Trophoblast cell (in vitro differentiated cells and primary cell): ENCODE results near the gene GPSM1.

Source experiments
- DNase-seq, 2 donors: peaks; one replicate each; pipeline ENCODE4 v3.0.0-alpha.2; 2016
- H2AFZ ChIP-seq: 2 replicates; pipeline ENCODE4 v1.6.1; 2013; ENCODE audit warnings: low read length, moderate library complexity, mild to moderate bottlenecking; ENCODE audit not compliant: insufficient read depth, poor library complexity
- H2AK5ac ChIP-seq: 2 replicates; pipeline ENCODE4 v1.6.1; 2013; ENCODE audit warnings: mild to moderate bottlenecking, low read length
- H2BK120ac ChIP-seq: 2 replicates; pipeline ENCODE4 v1.6.1; 2013; ENCODE audit warnings: low read length, mild to moderate bottlenecking, moderate library complexity; ENCODE audit not compliant: insufficient read depth, poor library complexity
- H2BK12ac ChIP-seq: 2 replicates; pipeline ENCODE4 v1.6.1; 2013; ENCODE audit warnings: mild to moderate bottlenecking, low read length, moderate library complexity
- H2BK5ac ChIP-seq: 2 replicates; pipeline ENCODE4 v1.6.1; 2013; ENCODE audit warnings: low read length, low read depth, moderate library complexity, mild to moderate bottlenecking; ENCODE audit not compliant: poor library complexity
- H3K14ac ChIP-seq: 2 replicates; pipeline ENCODE4 v1.6.1; 2013; ENCODE audit warnings: mild to moderate bottlenecking, low read length
- H3K18ac ChIP-seq: 2 replicates; pipeline ENCODE4 v1.6.1; 2013; ENCODE audit warnings: mild to moderate bottlenecking, low read length
- H3K23ac ChIP-seq: 2 replicates; pipeline ENCODE4 v1.6.1; 2013; ENCODE audit warnings: low read length
- H3K27ac ChIP-seq: 2 replicates; pipeline ENCODE4 v1.5.1; 2013; ENCODE audit warnings: low read depth, mild to moderate bottlenecking, inconsistent platforms, low read length, moderate library complexity
- H3K27me3 ChIP-seq: 2 replicates; pipeline ENCODE4 v1.6.1; 2013; ENCODE audit warnings: inconsistent platforms, mild to moderate bottlenecking, low read length, moderate library complexity; ENCODE audit not compliant: insufficient read depth
- H3K36me3 ChIP-seq, 2 experiments: 1 replicate in 1 of 2; 2 replicates in 1 of 2; pipeline ENCODE4 v1.6.1; 2013; ENCODE audit warnings: low read length in 2 of 2, mild to moderate bottlenecking in 2 of 2, moderate library complexity in 1 of 2; ENCODE audit not compliant: insufficient read depth in 2 of 2, control insufficient read depth in 1 of 2
- H3K4ac ChIP-seq: 2 replicates; pipeline ENCODE4 v1.6.1; 2013; ENCODE audit warnings: low read depth, mild to moderate bottlenecking, low read length, moderate library complexity
- H3K4me1 ChIP-seq, 2 experiments: 1 replicate in 1 of 2; 2 replicates in 1 of 2; pipeline ENCODE4 v1.6.1; 2013; ENCODE audit warnings: low read length in 2 of 2, mild to moderate bottlenecking in 2 of 2, moderate library complexity in 1 of 2; ENCODE audit not compliant: insufficient read depth in 2 of 2, control insufficient read depth in 1 of 2
- H3K4me2 ChIP-seq: 2 replicates; pipeline ENCODE4 v1.6.1; 2013; ENCODE audit warnings: inconsistent platforms, mild to moderate bottlenecking, low read length, moderate library complexity
- H3K4me3 ChIP-seq: 2 replicates; pipeline ENCODE4 v1.5.1; 2013; ENCODE audit warnings: mild to moderate bottlenecking, low read depth, low read length, inconsistent platforms
- H3K79me1 ChIP-seq: one replicate; pipeline ENCODE4 v1.6.1; 2013; ENCODE audit warnings: low read length
- H3K79me2 ChIP-seq: 2 replicates; pipeline ENCODE4 v1.6.1; 2013; ENCODE audit warnings: low read length, mild to moderate bottlenecking; ENCODE audit not compliant: control insufficient read depth, insufficient read depth, poor library complexity
- H3K9ac ChIP-seq: 2 replicates; pipeline ENCODE4 v1.6.1; 2013; ENCODE audit warnings: mild to moderate bottlenecking, low read length
- H3K9me3 ChIP-seq: 2 replicates; pipeline ENCODE4 v1.6.1; 2013; ENCODE audit warnings: low read depth, mild to moderate bottlenecking, control low read depth, inconsistent platforms, low read length; ENCODE audit not compliant: insufficient read depth
- H4K12ac ChIP-seq: 2 replicates; pipeline ENCODE4 v1.6.1; 2013; ENCODE audit warnings: low read depth, mild to moderate bottlenecking, low read length, moderate library complexity
- H4K8ac ChIP-seq: 2 replicates; pipeline ENCODE4 v1.6.1; 2013; ENCODE audit warnings: low read depth, mild to moderate bottlenecking, low read length, moderate library complexity
- H4K91ac ChIP-seq: one replicate; pipeline ENCODE4 v1.6.1; 2013; ENCODE audit warnings: low read depth, mild to moderate bottlenecking, low read length, moderate library complexity
- WGBS: extraction: QIAGEN DNeasy Blood & Tissue Kit; methylation state at CpG from one replicate; pipeline ENCODE4 v1.1.7; 2013; ENCODE audit warnings: missing lambda C conversion rate; ENCODE audit not compliant: insufficient read length, insufficient coverage; ENCODE audit errors: extremely low coverage; 5-methylcytosine and 5-hydroxymethylcytosine counted together

The GPSM1 gene

GRCh38 chr9:136279471-136279870 lies 47.9 kb upstream of the GPSM1 start:
- no peak for DNase-seq
- no peak overlapping the region for H2BK120ac ChIP-seq
- H3K4ac ChIP-seq: no peak overlapping the region
- no peak overlapping the region for H2AK5ac ChIP-seq
- no peaks in the 10 kb centered on the region for H3K79me2 ChIP-seq
- no peak overlapping the region for H3K23ac ChIP-seq
- no peak overlapping the region for H3K27ac ChIP-seq
- no peak overlapping the region for H3K4me2 ChIP-seq
- no CpG with 5 or more reads among the region's 6 CpGs for WGBS
- H3K4me3 ChIP-seq: no peak overlapping the region
- no peak overlapping the region for H3K14ac ChIP-seq
- H3K79me1 ChIP-seq: no peaks in the 10 kb centered on the region
- no peak overlapping the region for H4K91ac ChIP-seq
- no peak overlapping the region for H2BK12ac ChIP-seq
- no peak overlapping the region for H4K12ac ChIP-seq
- no peak overlapping the region for H2AFZ ChIP-seq
- no peaks in the 10 kb centered on the region for H3K4me1 ChIP-seq
- no peak overlapping the region for H3K18ac ChIP-seq
- H2BK5ac ChIP-seq: no peak overlapping the region
- no peak overlapping the region for H4K8ac ChIP-seq
- no peaks in the 10 kb centered on the region for H3K27me3 ChIP-seq
- H3K9me3 ChIP-seq: peaks cover 6% of the 10 kb centered on the region
- no peaks in the 10 kb centered on the region for H3K36me3 ChIP-seq
- no peak overlapping the region for H3K9ac ChIP-seq

GRCh38 chr9:136280535-136281315 lies 46.6 kb upstream of the GPSM1 start:
- no peak overlapping the region for H4K12ac ChIP-seq
- no peak overlapping the region for H2AK5ac ChIP-seq
- no peak for DNase-seq
- no peak overlapping the region for H4K91ac ChIP-seq
- H3K23ac ChIP-seq: no peak overlapping the region
- H2BK5ac ChIP-seq: no peak overlapping the region
- no peaks in the 10 kb centered on the region for H3K79me2 ChIP-seq
- H2BK12ac ChIP-seq: no peak overlapping the region
- H3K18ac ChIP-seq: no peak overlapping the region
- no peak overlapping the region for H4K8ac ChIP-seq
- no peaks in the 10 kb centered on the region for H3K79me1 ChIP-seq
- no peaks in the 10 kb centered on the region for H3K36me3 ChIP-seq
- no CpG with 5 or more reads among the region's 16 CpGs for WGBS
- no peak overlapping the region for H2AFZ ChIP-seq
- no peak overlapping the region for H3K4me2 ChIP-seq
- no peak overlapping the region for H3K4ac ChIP-seq
- H3K27ac ChIP-seq: no peak overlapping the region
- H3K9me3 ChIP-seq: peaks cover 6% of the 10 kb centered on the region
- H3K4me1 ChIP-seq: no peaks in the 10 kb centered on the region
- no peaks in the 10 kb centered on the region for H3K27me3 ChIP-seq
- no peak overlapping the region for H2BK120ac ChIP-seq
- no peak overlapping the region for H3K14ac ChIP-seq
- H3K4me3 ChIP-seq: no peak overlapping the region
- H3K9ac ChIP-seq: no peak overlapping the region

GRCh38 chr9:136281421-136282271 lies 45.7 kb upstream of the GPSM1 start:
- H3K9ac ChIP-seq: no peak overlapping the region
- peaks cover under 1% of the 10 kb centered on the region for H3K27me3 ChIP-seq
- H3K23ac ChIP-seq: no peak overlapping the region
- H2AFZ ChIP-seq: no peak overlapping the region
- no peak overlapping the region for H2AK5ac ChIP-seq
- no peak overlapping the region for H3K27ac ChIP-seq
- no peak overlapping the region for H4K8ac ChIP-seq
- no peak overlapping the region for H3K18ac ChIP-seq
- H2BK5ac ChIP-seq: no peak overlapping the region
- no CpG with 5 or more reads among the region's 39 CpGs for WGBS
- H3K4me1 ChIP-seq: no peaks in the 10 kb centered on the region
- H3K9me3 ChIP-seq: peaks cover 6% of the 10 kb centered on the region
- H2BK12ac ChIP-seq: no peak overlapping the region
- no peak overlapping the region for H3K4me3 ChIP-seq
- no peak overlapping the region for H4K91ac ChIP-seq
- no peak overlapping the region for H3K4me2 ChIP-seq
- H4K12ac ChIP-seq: no peak overlapping the region
- no peak overlapping the region for H3K4ac ChIP-seq
- no peaks in the 10 kb centered on the region for H3K36me3 ChIP-seq
- no peaks in the 10 kb centered on the region for H3K79me2 ChIP-seq
- DNase-seq: no peak
- no peak overlapping the region for H3K14ac ChIP-seq
- H2BK120ac ChIP-seq: no peak overlapping the region
- H3K79me1 ChIP-seq: no peaks in the 10 kb centered on the region

- WGBS: no CpG with 5 or more reads among the region's 14 CpGs
- Histone ChIP-seq H4K91ac (no peak overlapping the region), H3K4ac (no peak overlapping the region), H3K23ac (no peak overlapping the region), H2BK120ac (no peak overlapping the region), H2BK12ac (no peak overlapping the region), H3K9ac (no peak overlapping the region), H3K36me3 (no peaks in the 10 kb centered on the region), H3K4me3 (no peak overlapping the region), H2BK5ac (no peak overlapping the region), H2AK5ac (no peak overlapping the region), H3K9me3 (peaks cover 6% of the 10 kb centered on the region), H3K18ac (no peak overlapping the region), H2AFZ (no peak overlapping the region), H3K79me2 (no peaks in the 10 kb centered on the region), H3K4me1 (no peaks in the 10 kb centered on the region), H4K8ac (no peak overlapping the region), H4K12ac (no peak overlapping the region), H3K14ac (no peak overlapping the region), H3K27ac (no peak overlapping the region), H3K27me3 (peaks cover 4% of the 10 kb centered on the region), H3K79me1 (no peaks in the 10 kb centered on the region), H3K4me2 (no peak overlapping the region)
- no peak for DNase-seq
These were observed 45.0 kb upstream of the GPSM1 start for GRCh38 chr9:136282272-136282861.
